Measurements from ENCODE around the gene CPLX3.
"Not testable (repeated sequence)": the region's sequence is repeated elsewhere in the genome, so short reads cannot be mapped to it uniquely, and the experiment has no call there.

The CPLX3 gene

GRCh38 chr15:74826364-74826819 is at the start of gene CPLX3:
Gene CPLX3 (plus strand): TSS chr15:74826627. CDS start chr15:74826704, 77 bp downstream.
- DNase-seq, result no peak

- no peak for DNase-seq
Observed at GRCh38 chr15:74776821-74777768, 49.3 kb upstream of the CPLX3 start.

GRCh38 chr15:74777769-74778598 is 48.4 kb upstream of the CPLX3 start:
- DNase-seq, result no peak

GRCh38 chr15:74778599-74778970 is 47.8 kb upstream of the CPLX3 start:
- no peak for DNase-seq

- no peak for DNase-seq
Observed at GRCh38 chr15:74779162-74779648, 47.2 kb upstream of the CPLX3 start.

GRCh38 chr15:74780523-74781430 is 45.6 kb upstream of the CPLX3 start:
- no peak for DNase-seq

- peak; percentile 68 for DNase-seq
Observed at GRCh38 chr15:74781431-74782258, 44.8 kb upstream of the CPLX3 start, which contains the start of gene CSK. Gene CSK (plus strand): TSS chr15:74782080. CDS start chr15:74798298, 16,218 bp downstream.

GRCh38 chr15:74782259-74783071 is 44.0 kb upstream of the CPLX3 start:
- DNase-seq, result no peak

GRCh38 chr15:74783072-74783807 is 43.2 kb upstream of the CPLX3 start:
- no peak for DNase-seq

- no peak for DNase-seq
Observed at GRCh38 chr15:74783808-74784175, 42.6 kb upstream of the CPLX3 start.

GRCh38 chr15:74784426-74785193 is 41.8 kb upstream of the CPLX3 start:
- DNase-seq, result no peak

- DNase-seq, result no peak
Observed at GRCh38 chr15:74785194-74786032, 41.0 kb upstream of the CPLX3 start.

GRCh38 chr15:74786081-74786480 is 40.3 kb upstream of the CPLX3 start:
- DNase-seq, result not testable (repeated sequence)

- DNase-seq, result no peak
Observed at GRCh38 chr15:74786551-74787165, 39.8 kb upstream of the CPLX3 start.

- peak; percentile 43 for DNase-seq
Observed at GRCh38 chr15:74787251-74788041, 39.0 kb upstream of the CPLX3 start.

- DNase-seq, result no peak
Observed at GRCh38 chr15:74788042-74788682, 38.3 kb upstream of the CPLX3 start.

All from NCI-H226 (cell line).